HepG2 (cell line): ENCODE measurements around the gene SZRD1. TPM values are rescaled to one million over a fixed set of nuclear protein-coding genes. Genes with fewer than 3 reads are reported as not detected.

Experiments
- ESRRA ChIP-seq: sonication (generic); formaldehyde crosslinking; IDR thresholded peaks from 2 replicates; pipeline ENCODE4 v1.5.1; 2020; ENCODE audit warnings: mild to moderate bottlenecking, low read depth, missing genetic modification reagents
- MEIS1 ChIP-seq: sonication (generic); formaldehyde crosslinking; IDR thresholded peaks from 2 replicates; pipeline ENCODE4 v1.9.0; 2021; ENCODE audit warnings: mild to moderate bottlenecking, missing genetic modification reagents, moderate library complexity, borderline replicate concordance
- PRPF4 ChIP-seq: fragments of 200-400 bp; formaldehyde crosslinking; IDR thresholded peaks from 2 replicates; pipeline ENCODE4 v1.6.1; 2016; ENCODE audit warnings: low read length, low read depth; ENCODE audit not compliant: poor library complexity, severe bottlenecking
- RELA ChIP-seq: sonication (generic); formaldehyde crosslinking; IDR thresholded peaks from 2 replicates; pipeline ENCODE4 v1.4.0; 2020; ENCODE audit warnings: missing genetic modification reagents
- SALL1 ChIP-seq: sonication (generic); formaldehyde crosslinking; IDR thresholded peaks from 2 replicates; pipeline ENCODE4 v1.8.0; 2022; ENCODE audit warnings: mild to moderate bottlenecking, missing genetic modification reagents
- SOX5 ChIP-seq: IDR thresholded peaks from 2 replicates; pipeline ENCODE4 v1.6.1; 2016; ENCODE audit warnings: borderline replicate concordance
- SSRP1 ChIP-seq: IDR thresholded peaks from 2 replicates; pipeline ENCODE4 v1.6.1; 2016; ENCODE audit warnings: control low read depth
- TEAD2 ChIP-seq: sonication (generic); formaldehyde crosslinking; IDR thresholded peaks from 2 replicates; pipeline ENCODE4 v1.9.0; 2021; ENCODE audit warnings: missing genetic modification reagents
- ZNF124 ChIP-seq: sonication (generic); formaldehyde crosslinking; IDR thresholded peaks from 2 replicates; pipeline ENCODE4 v1.4.0; 2020; ENCODE audit warnings: missing genetic modification reagents
- ZNF235 ChIP-seq: sonication (generic); formaldehyde crosslinking; IDR thresholded peaks from 2 replicates; pipeline ENCODE4 v1.8.1; 2023; ENCODE audit warnings: mild to moderate bottlenecking, missing genetic modification reagents, borderline replicate concordance
- ZNF256 ChIP-seq: sonication (generic); formaldehyde crosslinking; conservative IDR thresholded peaks from 2 replicates; pipeline ENCODE4 v1.4.0; 2020; ENCODE audit warnings: missing genetic modification reagents
- ZNF292 ChIP-seq: sonication (generic); formaldehyde crosslinking; IDR thresholded peaks from 2 replicates; pipeline ENCODE4 v1.8.1; 2022; ENCODE audit warnings: mild to moderate bottlenecking, low read depth, missing genetic modification reagents, borderline replicate concordance
- ZNF329 ChIP-seq: sonication (generic); formaldehyde crosslinking; IDR thresholded peaks from 2 replicates; pipeline ENCODE4 v1.9.0; 2021; ENCODE audit warnings: low read depth, mild to moderate bottlenecking, missing genetic modification reagents
- ZNF34 ChIP-seq: sonication (generic); formaldehyde crosslinking; IDR thresholded peaks from 2 replicates; pipeline ENCODE4 v1.4.0; 2020; ENCODE audit warnings: mild to moderate bottlenecking, missing genetic modification reagents, borderline replicate concordance
- ZNF431 ChIP-seq: sonication (generic); formaldehyde crosslinking; IDR thresholded peaks from 2 replicates; pipeline ENCODE4 v1.9.0; 2022; ENCODE audit warnings: missing genetic modification reagents, low read depth, mild to moderate bottlenecking, borderline replicate concordance
- ZNF510 ChIP-seq: sonication (generic); formaldehyde crosslinking; IDR thresholded peaks from 2 replicates; pipeline ENCODE4 v1.4.0; 2020; ENCODE audit warnings: low read depth, mild to moderate bottlenecking, missing genetic modification reagents
- ZNF737 ChIP-seq: sonication (generic); formaldehyde crosslinking; IDR thresholded peaks from 2 replicates; pipeline ENCODE4 v1.5.0; 2020; ENCODE audit warnings: missing genetic modification reagents, mild to moderate bottlenecking, borderline replicate concordance
- polyA plus RNA-seq, 8 experiments: library from polyadenylated mRNA; depleted of rRNA in 3 of 8; stranded (reverse) in 7 of 8; unstranded in 1 of 8; fragments of >200 nt; fragmentation: Illumina TruSeq in 4 of 8; extraction: Trizol in 4 of 8; gene quantifications; 2 replicates each; pipeline versions ENCODE4 v1.2.1 to v1.2.3, GENCODE V29; 2011 to 2016; ENCODE audit warnings: low read depth in 4 of 8, missing spikeins in 1 of 8, mixed read lengths in 1 of 8; ENCODE audit not compliant: insufficient read depth in 1 of 8
- total RNA-seq, 5 experiments: library from RNA; depleted of rRNA; stranded (reverse); fragments of >200 nt; fragmentation: Illumina TruSeq; extraction: Trizol; gene quantifications; 2 replicates each; pipeline ENCODE4 v1.2.3, GENCODE V29; 2016; ENCODE audit warnings: low read depth in 1 of 5
- TF ChIP-seq, protein P1 (sequence below): sonication (generic); formaldehyde crosslinking; IDR thresholded peaks from 2 replicates; pipeline ENCODE4 v1.5.0; 2020; ENCODE audit warnings: missing genetic modification reagents
- TF ChIP-seq, protein P2 (sequence below): conservative IDR thresholded peaks from 2 replicates; pipeline ENCODE4 v1.6.1; 2018; ENCODE audit warnings: missing genetic modification reagents
- TF ChIP-seq, protein P3 (sequence below): sonication (generic); formaldehyde crosslinking; IDR thresholded peaks from 2 replicates; pipeline ENCODE4 v1.5.0; 2020; ENCODE audit warnings: missing genetic modification reagents, mild to moderate bottlenecking, borderline replicate concordance

SZRD1 gene
- total and polyA plus RNA-seq, 2 of the 13 experiments (the other 11 are each of a cell fraction or from before 2014, with no cell fraction given), result 28.5 to 41.4 TPM

DNA sequence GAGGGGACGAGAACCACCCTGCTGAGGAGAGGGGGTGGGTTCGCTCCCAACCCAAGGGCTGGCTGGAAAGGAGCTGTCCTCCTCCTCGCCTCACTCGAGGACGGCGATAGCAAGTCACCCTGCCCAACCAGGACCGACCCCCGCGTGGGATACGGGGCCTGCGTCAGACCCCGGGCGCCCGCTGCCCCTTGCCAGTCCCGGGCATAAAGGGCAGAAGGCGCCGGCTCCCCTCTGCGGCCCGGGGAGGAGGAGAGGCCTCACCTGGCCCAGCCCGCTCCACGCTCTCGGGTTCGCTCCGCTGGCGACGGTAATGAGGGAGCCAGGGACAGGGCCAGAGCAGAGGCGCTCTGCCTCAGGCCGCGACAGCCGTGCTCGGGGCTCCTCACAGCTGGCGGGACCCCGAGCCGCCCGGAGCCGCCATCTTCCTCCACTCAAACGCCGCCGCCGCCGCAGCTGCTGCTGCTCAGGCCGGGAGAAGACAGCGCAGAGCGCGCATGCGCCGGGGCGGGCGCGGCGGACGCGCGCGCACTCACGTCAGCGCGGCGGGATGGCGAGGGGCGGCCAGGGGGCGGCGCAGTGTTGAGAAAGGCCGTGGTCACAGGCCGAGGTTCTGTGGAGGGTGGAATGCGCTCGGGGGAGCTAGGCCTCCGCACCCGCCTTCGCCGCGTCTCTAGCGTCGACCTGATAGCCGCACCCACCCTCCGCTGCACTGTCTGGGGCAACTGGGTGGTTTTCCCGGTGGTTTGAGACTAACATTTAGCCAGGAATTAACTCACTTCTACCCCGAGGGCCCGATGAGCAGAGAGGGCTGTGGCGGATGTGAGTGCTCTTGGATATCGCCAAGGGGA is 14.8 kb upstream of the SZRD1 start, which contains the start of gene FBXO42 (continued):
- TF ChIP-seq, protein P1, sequence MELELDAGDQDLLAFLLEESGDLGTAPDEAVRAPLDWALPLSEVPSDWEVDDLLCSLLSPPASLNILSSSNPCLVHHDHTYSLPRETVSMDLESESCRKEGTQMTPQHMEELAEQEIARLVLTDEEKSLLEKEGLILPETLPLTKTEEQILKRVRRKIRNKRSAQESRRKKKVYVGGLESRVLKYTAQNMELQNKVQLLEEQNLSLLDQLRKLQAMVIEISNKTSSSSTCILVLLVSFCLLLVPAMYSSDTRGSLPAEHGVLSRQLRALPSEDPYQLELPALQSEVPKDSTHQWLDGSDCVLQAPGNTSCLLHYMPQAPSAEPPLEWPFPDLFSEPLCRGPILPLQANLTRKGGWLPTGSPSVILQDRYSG (CRISPR knock-in tag), result peak; percentile 63; the same call in 1 of the 2 replicates
- TF ChIP-seq ESRRA (CRISPR knock-in tag) (0 out of 2 replicates have a peak, but pooled peaks have one; percentile 36), ZNF256 (CRISPR knock-in tag) (no peak; the same call in 1 of the 2 replicates), SSRP1 (no peak), ZNF329 (no peak), ZNF292 (CRISPR knock-in tag) (no peak), RELA (CRISPR knock-in tag) (0 out of 2 replicates have a peak, but pooled peaks have one; percentile 8), TEAD2 (no peak), SALL1 (CRISPR knock-in tag) (peak; percentile 82), ZNF510 (CRISPR knock-in tag) (no peak), PRPF4 (no peak), MEIS1 (CRISPR knock-in tag) (peak; percentile 54; the same call in 1 of the 2 replicates), ZNF235 (no peak), ZNF124 (CRISPR knock-in tag) (peak; percentile 34; the same call in 1 of the 2 replicates), ZNF431 (CRISPR knock-in tag) (peak; percentile 32; the same call in 1 of the 2 replicates), ZNF737 (CRISPR knock-in tag) (no peak), ZNF34 (peak; percentile 95), SOX5 (CRISPR knock-in tag) (no peak)
- TF ChIP-seq, protein P2, sequence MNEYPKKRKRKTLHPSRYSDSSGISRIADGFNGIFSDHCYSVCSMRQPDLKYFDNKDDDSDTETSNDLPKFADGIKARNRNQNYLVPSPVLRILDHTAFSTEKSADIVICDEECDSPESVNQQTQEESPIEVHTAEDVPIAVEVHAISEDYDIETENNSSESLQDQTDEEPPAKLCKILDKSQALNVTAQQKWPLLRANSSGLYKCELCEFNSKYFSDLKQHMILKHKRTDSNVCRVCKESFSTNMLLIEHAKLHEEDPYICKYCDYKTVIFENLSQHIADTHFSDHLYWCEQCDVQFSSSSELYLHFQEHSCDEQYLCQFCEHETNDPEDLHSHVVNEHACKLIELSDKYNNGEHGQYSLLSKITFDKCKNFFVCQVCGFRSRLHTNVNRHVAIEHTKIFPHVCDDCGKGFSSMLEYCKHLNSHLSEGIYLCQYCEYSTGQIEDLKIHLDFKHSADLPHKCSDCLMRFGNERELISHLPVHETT (CRISPR knock-in tag), result 0 out of 2 replicates have a peak, but pooled peaks have one; percentile 19
- TF ChIP-seq, protein P3, sequence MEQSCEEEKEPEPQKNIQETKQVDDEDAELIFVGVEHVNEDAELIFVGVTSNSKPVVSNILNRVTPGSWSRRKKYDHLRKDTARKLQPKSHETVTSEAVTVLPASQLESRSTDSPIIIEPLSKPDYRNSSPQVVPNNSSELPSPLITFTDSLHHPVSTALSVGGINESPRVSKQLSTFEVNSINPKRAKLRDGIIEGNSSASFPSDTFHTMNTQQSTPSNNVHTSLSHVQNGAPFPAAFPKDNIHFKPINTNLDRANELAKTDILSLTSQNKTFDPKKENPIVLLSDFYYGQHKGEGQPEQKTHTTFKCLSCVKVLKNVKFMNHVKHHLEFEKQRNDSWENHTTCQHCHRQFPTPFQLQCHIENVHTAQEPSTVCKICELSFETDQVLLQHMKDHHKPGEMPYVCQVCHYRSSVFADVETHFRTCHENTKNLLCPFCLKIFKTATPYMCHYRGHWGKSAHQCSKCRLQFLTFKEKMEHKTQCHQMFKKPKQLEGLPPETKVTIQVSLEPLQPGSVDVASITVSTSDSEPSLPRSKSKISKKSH, result peak; percentile 58; the same call in 1 of the 2 replicates
